Muscle layer of duodenum (tissue), 2 donors: ENCODE measurements around the gene LRFN3.

Experiments used
- H3K27ac ChIP-seq: one replicate; pipeline ENCODE4 v1.7.0; 2013; ENCODE audit warnings: mild to moderate bottlenecking, low read length
- H3K27me3 ChIP-seq: one replicate; pipeline ENCODE4 v1.7.0; 2013; ENCODE audit warnings: low read depth, mild to moderate bottlenecking, control low read depth, low read length
- H3K36me3 ChIP-seq, 2 donors: one replicate each; pipeline ENCODE4 v1.7.0; 2013; ENCODE audit warnings: low read length in 2 of 2, control low read depth in 1 of 2, mild to moderate bottlenecking in 1 of 2; ENCODE audit not compliant: insufficient read depth in 2 of 2, control insufficient read depth in 1 of 2
- H3K4me1 ChIP-seq, 2 donors: one replicate each; pipeline ENCODE4 v1.7.0; 2013; ENCODE audit warnings: low read length in 2 of 2, mild to moderate bottlenecking in 2 of 2, control low read depth in 1 of 2, moderate library complexity in 1 of 2; ENCODE audit not compliant: insufficient read depth in 2 of 2, control insufficient read depth in 1 of 2
- H3K4me3 ChIP-seq, 2 donors: one replicate each; pipeline ENCODE4 v1.7.0; 2013; ENCODE audit warnings: low read length in 2 of 2, low read depth in 1 of 2, mild to moderate bottlenecking in 1 of 2
- H3K9me3 ChIP-seq, 2 donors: one replicate each; pipeline ENCODE4 v1.7.0; 2013; ENCODE audit warnings: low read length in 2 of 2, control low read depth in 1 of 2, mild to moderate bottlenecking in 1 of 2; ENCODE audit not compliant: control insufficient read depth in 1 of 2
- donor health status: healthy.

Gene LRFN3

DNA sequence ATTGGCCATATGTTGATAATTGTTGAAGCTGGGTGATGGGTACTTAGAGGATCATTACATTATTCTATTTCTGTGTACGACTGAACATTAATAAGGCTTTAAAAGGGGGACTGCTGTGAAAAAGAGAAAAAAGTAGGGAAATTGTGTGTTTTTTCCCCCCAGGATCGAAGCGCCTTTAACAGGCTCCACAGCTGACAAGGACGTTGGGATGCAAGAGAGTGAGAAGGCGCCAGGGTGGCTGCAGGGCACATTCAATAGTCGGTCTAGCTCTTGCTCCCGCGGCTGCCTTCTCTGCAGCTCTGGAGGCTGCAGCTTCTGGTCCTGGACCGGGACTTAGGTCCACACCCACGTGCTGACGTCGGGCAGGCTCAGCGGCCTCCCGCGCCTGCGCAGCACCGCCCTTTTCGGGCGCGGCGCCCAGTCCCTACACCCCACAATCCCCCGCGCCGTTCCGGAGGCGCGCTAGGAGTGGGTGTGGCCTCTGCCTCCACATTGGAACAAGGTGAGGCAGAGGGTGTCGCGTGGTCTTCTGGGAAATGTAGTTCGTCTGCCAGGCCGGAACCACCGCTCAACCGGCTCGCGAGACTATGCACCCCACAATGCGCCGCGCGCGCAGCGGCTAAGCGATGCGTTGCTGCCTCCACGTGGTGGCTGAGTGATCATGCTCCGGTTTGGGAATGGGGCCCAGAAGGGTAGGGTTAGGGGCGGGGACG, 4.9 kb upstream of the LRFN3 start:
- peak overlapping the region; percentile 73 for H3K27ac ChIP-seq
- peak overlapping the region in 1 of 2 donors; percentile 45 for H3K4me3 ChIP-seq
- H3K36me3 ChIP-seq: no peaks in the 10 kb centered on the region
- H3K4me1 ChIP-seq: peaks cover 9 to 15% of the 10 kb centered on the region in 2 donors
- H3K9me3 ChIP-seq: no peaks in the 10 kb centered on the region
- H3K27me3 ChIP-seq: no peaks in the 10 kb centered on the region

DNA sequence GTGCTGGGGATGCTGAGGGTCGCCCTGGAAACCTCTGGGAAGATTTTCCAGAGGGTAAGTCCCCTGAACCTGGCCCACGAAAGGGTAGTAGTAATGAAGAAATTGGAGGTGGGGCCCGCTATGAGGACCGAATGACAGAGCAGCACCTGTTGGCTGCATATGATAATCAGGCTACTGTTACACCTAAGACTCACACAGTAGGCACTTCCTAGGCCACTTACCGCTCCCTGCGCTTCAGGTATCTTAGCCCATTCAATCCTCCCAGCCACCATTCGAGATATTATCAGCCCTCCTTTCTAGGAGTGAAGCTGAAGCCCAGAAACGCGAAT, 4.3 kb upstream of the LRFN3 start:
- no peaks in the 10 kb centered on the region for H3K36me3 ChIP-seq
- no peaks in the 10 kb centered on the region for H3K27me3 ChIP-seq
- H3K9me3 ChIP-seq: no peaks in the 10 kb centered on the region
- H3K27ac ChIP-seq: no peak overlapping the region
- H3K4me1 ChIP-seq: peaks cover 11 to 19% of the 10 kb centered on the region in 2 donors
- H3K4me3 ChIP-seq: no peak overlapping the region

DNA sequence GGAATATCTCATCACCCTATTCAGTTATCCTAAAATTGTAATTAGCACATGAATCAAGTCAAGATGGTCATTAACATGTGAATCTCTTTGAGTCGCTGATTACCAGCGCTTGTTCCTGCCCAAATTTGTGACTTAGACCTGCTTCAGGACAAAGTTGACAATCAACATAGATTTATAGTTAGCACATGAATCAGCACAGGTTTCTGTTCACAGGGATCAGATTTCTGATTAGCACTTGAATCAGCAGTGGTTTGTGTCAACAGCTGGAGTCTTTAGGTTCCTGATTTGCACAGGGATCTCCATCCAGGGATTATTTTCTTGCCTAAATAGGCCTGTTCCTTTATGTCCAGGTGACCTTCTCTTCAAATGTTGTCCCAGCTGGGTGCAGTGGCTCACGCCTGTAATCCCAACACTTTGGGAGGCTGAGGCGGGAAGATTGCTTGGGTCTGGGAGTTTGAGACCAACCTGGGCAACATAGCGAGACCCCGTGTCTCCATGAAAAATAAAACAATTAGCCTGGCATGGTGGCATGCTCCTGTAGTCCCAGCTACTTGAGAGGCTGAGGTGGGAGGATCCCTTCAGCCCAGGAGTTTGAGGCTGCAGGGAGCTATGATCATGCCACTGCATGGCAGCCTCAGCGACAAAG, 3.8 kb upstream of the LRFN3 start:
- Histone ChIP-seq H3K27me3 (no peaks in the 10 kb centered on the region), H3K27ac (no peak overlapping the region), H3K9me3 (no peaks in the 10 kb centered on the region), H3K36me3 (no peaks in the 10 kb centered on the region), H3K4me1 (peaks cover 16 to 25% of the 10 kb centered on the region in 2 donors), H3K4me3 (no peak overlapping the region)

DNA sequence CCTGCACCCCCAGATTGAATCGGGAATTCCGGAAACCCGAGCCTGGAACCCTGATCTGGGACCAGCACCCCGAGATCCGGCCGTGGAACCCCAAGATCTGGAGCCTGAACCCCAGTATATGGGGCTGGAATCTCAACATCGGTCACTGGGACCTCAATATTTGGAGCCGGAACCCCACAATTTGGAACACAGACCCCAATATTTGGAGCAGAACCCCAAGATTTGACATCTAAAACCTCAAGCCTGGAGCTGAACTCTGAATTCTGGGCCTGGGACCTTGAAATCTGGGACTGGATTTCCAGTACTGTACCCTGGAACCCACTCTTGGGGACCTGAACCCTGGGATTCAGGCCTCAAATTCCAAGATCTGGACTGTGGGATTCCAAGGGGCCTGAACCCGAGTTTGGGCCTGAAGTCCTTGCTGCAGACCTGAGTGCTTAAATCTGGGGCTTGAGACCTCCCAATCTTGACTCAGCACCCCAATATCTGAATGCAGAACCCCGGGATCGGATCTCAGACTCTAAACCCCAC, 629 bp downstream of the LRFN3 start:
- Histone ChIP-seq H3K4me1 (peaks cover 12 to 31% of the 10 kb centered on the region in 2 donors), H3K9me3 (no peaks in the 10 kb centered on the region), H3K36me3 (peaks cover 0 to 19% of the 10 kb centered on the region in 2 donors), H3K4me3 (peak overlapping the region; percentile 75 to 82), H3K27me3 (no peaks in the 10 kb centered on the region), H3K27ac (peak overlapping the region; percentile 75)

DNA sequence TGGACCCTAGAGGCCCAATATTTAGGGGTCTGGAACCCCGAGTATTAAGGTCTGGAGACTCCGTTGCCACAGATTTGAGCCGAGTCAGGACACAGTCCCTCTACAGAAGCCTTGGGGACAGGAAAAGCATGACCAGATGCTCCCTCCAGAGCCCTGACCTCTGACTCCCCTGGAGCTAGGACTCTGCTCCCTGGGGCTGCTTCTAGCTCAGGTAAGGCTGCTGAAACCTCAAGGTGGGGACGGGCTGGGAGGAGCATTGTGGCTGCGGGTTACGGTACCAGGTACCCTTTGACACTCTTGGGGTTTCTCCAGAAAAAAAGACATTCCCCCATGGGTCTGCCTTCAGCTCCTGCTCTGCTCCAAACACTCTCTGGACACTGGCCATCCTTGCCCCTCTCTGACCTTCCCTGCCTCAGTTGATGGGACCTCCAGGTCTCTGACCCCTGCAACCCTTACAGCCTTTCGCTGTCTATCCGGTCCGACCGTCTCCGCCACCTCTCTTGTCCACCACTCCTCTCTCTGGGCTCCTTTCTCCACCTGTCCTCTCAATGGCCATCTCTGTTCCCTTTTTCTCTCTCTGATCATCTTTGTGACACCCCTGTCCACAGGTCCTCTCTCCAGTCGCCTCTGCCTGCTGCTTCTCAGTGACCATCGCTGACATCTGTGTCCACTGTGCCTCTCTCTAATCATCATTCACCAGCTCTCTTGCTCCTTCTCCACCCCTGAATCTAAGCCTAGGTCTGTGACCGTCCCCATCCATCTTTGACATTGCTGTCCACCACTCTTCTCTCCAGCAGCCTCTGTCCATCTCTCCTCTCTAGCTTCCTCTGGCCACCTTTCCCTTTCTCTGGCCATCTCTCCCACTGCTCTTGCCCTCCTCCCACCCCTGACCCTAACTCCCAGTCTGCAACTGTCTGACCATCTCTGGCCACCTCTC, 1.4 kb downstream of the LRFN3 start:
- Histone ChIP-seq H3K27ac (no peak overlapping the region), H3K9me3 (no peaks in the 10 kb centered on the region), H3K4me1 (peaks cover 12 to 28% of the 10 kb centered on the region in 2 donors), H3K4me3 (peak overlapping the region; percentile 75 to 82), H3K27me3 (no peaks in the 10 kb centered on the region), H3K36me3 (peaks cover 4 to 25% of the 10 kb centered on the region in 2 donors)

DNA sequence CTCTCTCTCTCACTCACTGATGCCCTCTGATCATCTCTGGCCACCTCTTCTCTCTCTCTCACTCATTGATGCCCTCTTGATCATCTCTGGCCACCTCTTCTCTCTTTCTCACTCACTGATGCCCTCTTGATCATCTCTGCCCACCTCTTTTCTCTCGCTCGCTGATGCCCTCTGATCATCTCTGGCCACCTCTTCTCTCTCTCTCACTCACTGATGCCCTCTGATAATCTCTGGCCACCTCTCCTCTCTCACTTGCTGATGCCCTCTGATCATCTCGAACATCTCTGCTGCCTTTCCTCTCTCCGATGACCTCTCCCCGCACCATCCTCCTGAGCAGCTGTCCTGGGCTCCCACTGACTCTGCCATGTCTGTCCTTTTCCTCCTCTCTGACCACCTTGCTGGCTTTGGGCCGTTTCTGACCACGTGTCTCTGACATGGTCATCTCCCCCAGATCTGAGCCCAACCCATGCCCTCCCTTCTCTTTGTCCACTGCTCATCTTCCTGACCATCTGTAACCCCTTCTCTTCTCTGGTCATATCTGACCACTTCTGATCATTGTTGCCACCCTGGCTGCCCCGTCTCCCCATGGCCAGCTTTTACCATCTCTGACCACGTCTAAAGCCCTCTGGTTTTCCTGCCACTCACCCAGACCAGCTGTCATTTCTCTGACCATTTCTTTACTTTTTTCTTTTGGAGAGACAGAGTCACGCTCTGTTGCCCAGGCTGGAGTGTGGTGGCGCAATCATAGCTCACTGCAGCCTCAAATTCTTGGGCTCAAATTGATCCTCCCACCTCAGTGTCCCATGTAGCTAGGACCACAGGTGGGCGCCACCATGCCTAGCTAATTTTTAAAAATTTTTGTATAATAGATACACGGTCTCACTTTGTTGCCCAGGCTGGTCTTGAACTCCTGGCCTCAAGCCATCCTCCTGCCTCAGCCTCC, 2.4 kb downstream of the LRFN3 start:
- Histone ChIP-seq H3K4me3 (peak overlapping the region; percentile 75 to 82), H3K4me1 (peaks cover 12 to 28% of the 10 kb centered on the region in 2 donors), H3K27me3 (no peaks in the 10 kb centered on the region), H3K9me3 (no peaks in the 10 kb centered on the region), H3K27ac (no peak overlapping the region), H3K36me3 (peaks cover 4 to 26% of the 10 kb centered on the region in 2 donors)

DNA sequence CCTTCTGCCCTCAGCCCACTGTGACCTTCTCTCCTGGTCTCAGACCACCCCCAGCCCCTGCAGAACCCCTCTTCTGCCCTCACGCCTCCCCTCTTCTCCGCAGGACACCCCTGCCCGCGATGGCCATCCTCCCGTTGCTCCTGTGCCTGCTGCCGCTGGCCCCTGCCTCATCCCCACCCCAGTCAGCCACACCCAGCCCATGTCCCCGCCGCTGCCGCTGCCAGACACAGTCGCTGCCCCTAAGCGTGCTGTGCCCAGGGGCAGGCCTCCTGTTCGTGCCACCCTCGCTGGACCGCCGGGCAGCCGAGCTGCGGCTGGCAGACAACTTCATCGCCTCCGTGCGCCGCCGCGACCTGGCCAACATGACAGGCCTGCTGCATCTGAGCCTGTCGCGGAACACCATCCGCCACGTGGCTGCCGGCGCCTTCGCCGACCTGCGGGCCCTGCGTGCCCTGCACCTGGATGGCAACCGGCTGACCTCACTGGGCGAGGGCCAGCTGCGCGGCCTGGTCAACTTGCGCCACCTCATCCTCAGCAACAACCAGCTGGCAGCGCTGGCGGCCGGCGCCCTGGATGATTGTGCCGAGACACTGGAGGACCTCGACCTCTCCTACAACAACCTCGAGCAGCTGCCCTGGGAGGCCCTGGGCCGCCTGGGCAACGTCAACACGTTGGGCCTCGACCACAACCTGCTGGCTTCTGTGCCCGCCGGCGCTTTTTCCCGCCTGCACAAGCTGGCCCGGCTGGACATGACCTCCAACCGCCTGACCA, 3.3 kb downstream of the LRFN3 start:
- peaks cover 12 to 28% of the 10 kb centered on the region in 2 donors for H3K4me1 ChIP-seq
- H3K27ac ChIP-seq: no peak overlapping the region
- H3K9me3 ChIP-seq: no peaks in the 10 kb centered on the region
- H3K36me3 ChIP-seq: peaks cover 4 to 28% of the 10 kb centered on the region in 2 donors
- no peak overlapping the region for H3K4me3 ChIP-seq
- H3K27me3 ChIP-seq: no peaks in the 10 kb centered on the region

DNA sequence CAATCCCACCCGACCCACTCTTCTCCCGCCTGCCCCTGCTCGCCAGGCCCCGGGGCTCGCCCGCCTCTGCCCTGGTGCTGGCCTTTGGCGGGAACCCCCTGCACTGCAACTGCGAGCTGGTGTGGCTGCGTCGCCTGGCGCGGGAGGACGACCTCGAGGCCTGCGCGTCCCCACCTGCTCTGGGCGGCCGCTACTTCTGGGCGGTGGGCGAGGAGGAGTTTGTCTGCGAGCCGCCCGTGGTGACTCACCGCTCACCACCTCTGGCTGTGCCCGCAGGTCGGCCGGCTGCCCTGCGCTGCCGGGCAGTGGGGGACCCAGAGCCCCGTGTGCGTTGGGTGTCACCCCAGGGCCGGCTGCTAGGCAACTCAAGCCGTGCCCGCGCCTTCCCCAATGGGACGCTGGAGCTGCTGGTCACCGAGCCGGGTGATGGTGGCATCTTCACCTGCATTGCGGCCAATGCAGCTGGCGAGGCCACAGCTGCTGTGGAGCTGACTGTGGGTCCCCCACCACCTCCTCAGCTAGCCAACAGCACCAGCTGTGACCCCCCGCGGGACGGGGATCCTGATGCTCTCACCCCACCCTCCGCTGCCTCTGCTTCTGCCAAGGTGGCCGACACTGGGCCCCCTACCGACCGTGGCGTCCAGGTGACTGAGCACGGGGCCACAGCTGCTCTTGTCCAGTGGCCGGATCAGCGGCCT, 4.1 kb downstream of the LRFN3 start:
- no peak overlapping the region for H3K4me3 ChIP-seq
- no peak overlapping the region for H3K27ac ChIP-seq
- no peaks in the 10 kb centered on the region for H3K27me3 ChIP-seq
- no peaks in the 10 kb centered on the region for H3K9me3 ChIP-seq
- H3K4me1 ChIP-seq: peaks cover 12 to 27% of the 10 kb centered on the region in 2 donors
- H3K36me3 ChIP-seq: peaks cover 4 to 28% of the 10 kb centered on the region in 2 donors

DNA sequence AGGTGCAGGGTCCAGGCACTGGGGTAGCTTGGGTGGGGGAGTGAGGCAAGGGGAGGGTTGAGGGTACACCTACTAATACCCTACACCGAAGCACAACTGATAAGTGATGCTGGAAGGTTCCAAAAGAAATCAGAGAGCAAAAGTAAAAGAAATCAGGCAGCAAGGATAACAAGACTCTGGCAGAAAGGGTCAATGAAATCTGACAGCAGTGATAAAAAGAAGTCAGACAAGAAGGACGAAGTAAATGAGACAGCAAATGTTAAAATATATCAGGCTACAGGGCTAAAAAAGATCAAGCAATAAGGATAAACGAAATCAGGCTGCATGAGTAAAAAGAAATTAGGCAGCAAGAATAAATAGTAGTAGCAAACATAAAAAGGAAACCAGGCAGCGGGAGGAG, 4.7 kb downstream of the LRFN3 start:
- H3K27ac ChIP-seq: no peak overlapping the region
- H3K4me3 ChIP-seq: no peak overlapping the region
- H3K36me3 ChIP-seq: peaks cover 4 to 28% of the 10 kb centered on the region in 2 donors
- no peaks in the 10 kb centered on the region for H3K9me3 ChIP-seq
- H3K4me1 ChIP-seq: peaks cover 8 to 21% of the 10 kb centered on the region in 2 donors
- no peaks in the 10 kb centered on the region for H3K27me3 ChIP-seq
